MM.1S (cell line): Measurements from ENCODE around the gene DYNLRB1.

Source experiments
- DNase-seq: peaks from one replicate; pipeline ENCODE4 v3.0.0-alpha.2; 2015
- H2AFZ ChIP-seq: fragments of 300-600 bp; sonication (generic); 2 replicates; pipeline ENCODE4 v1.6.0; 2016; ENCODE audit warnings: antibody characterized with exemption, low read length
- H3F3A ChIP-seq: fragments of 300-600 bp; sonication (generic); 2 replicates; pipeline ENCODE4 v1.6.1; 2016; ENCODE audit warnings: mild to moderate bottlenecking, antibody characterized with exemption, low read length, moderate library complexity, mixed read lengths; ENCODE audit not compliant: insufficient read depth
- H3K27ac ChIP-seq: fragments of 300-600 bp; sonication (generic); 2 replicates; pipeline ENCODE4 v1.5.1; 2016; ENCODE audit warnings: mild to moderate bottlenecking, low read length
- H3K27me3 ChIP-seq: fragments of 300-600 bp; sonication (generic); replicated peaks from 2 replicates; pipeline ENCODE4 v1.6.0; 2016; ENCODE audit warnings: low read length; ENCODE audit not compliant: insufficient read depth
- H3K36me3 ChIP-seq: fragments of 300-600 bp; sonication (generic); replicated peaks from 2 replicates; pipeline ENCODE4 v1.6.1; 2016; ENCODE audit warnings: mild to moderate bottlenecking, low read length, mixed read lengths; ENCODE audit not compliant: insufficient read depth
- H3K4me1 ChIP-seq: fragments of 300-600 bp; sonication (generic); 2 replicates; pipeline ENCODE4 v1.6.1; 2016; ENCODE audit warnings: low read length, mixed read lengths
- H3K4me2 ChIP-seq: fragments of 300-600 bp; sonication (generic); 2 replicates; pipeline ENCODE4 v1.6.0; 2016; ENCODE audit warnings: low read depth, low read length
- H3K4me3 ChIP-seq: fragments of 300-600 bp; sonication (generic); 2 replicates; pipeline ENCODE4 v1.5.1; 2016; ENCODE audit warnings: low read length, mixed read lengths
- H3K79me2 ChIP-seq: fragments of 300-600 bp; sonication (generic); 2 replicates; pipeline ENCODE4 v1.6.1; 2016; ENCODE audit warnings: mixed run types, low read length, mixed read lengths
- H3K9ac ChIP-seq: fragments of 300-600 bp; sonication (generic); 2 replicates; pipeline ENCODE4 v1.6.1; 2016; ENCODE audit warnings: low read length, mixed read lengths
- H3K9me2 ChIP-seq: fragments of 300-600 bp; sonication (generic); replicated peaks from 2 replicates; pipeline ENCODE4 v1.6.1; 2016; ENCODE audit warnings: mild to moderate bottlenecking, low read length, mixed read lengths; ENCODE audit not compliant: insufficient read depth
- H3K9me3 ChIP-seq: fragments of 300-600 bp; sonication (generic); replicated peaks from 2 replicates; pipeline ENCODE4 v1.6.1; 2016; ENCODE audit warnings: mild to moderate bottlenecking, low read length, mixed read lengths; ENCODE audit not compliant: insufficient read depth
- H4K20me1 ChIP-seq: fragments of 300-600 bp; sonication (generic); 2 replicates; pipeline ENCODE4 v1.6.1; 2016; ENCODE audit warnings: mild to moderate bottlenecking, low read length, moderate library complexity, mixed read lengths; ENCODE audit not compliant: insufficient read depth
- EZH2 ChIP-seq: fragments of 300-600 bp; sonication (generic); optimal IDR thresholded peaks from 2 replicates; pipeline ENCODE3; 2017; ENCODE audit warnings: low read depth, mild to moderate bottlenecking, antibody characterized with exemption, low read length, mixed read lengths
- EZH2phosphoT487 ChIP-seq: fragments of 300-600 bp; sonication (generic); IDR thresholded peaks from 2 replicates; pipeline ENCODE4 v1.6.1; 2018; ENCODE audit warnings: antibody characterized with exemption, low read length
- TF ChIP-seq, protein P1 (sequence below): fragments of 300-600 bp; sonication (generic); IDR thresholded peaks from 2 replicates; pipeline ENCODE4 v1.5.1; 2016; ENCODE audit warnings: antibody characterized with exemption, low read length, mixed read lengths

DYNLRB1 gene

DNA sequence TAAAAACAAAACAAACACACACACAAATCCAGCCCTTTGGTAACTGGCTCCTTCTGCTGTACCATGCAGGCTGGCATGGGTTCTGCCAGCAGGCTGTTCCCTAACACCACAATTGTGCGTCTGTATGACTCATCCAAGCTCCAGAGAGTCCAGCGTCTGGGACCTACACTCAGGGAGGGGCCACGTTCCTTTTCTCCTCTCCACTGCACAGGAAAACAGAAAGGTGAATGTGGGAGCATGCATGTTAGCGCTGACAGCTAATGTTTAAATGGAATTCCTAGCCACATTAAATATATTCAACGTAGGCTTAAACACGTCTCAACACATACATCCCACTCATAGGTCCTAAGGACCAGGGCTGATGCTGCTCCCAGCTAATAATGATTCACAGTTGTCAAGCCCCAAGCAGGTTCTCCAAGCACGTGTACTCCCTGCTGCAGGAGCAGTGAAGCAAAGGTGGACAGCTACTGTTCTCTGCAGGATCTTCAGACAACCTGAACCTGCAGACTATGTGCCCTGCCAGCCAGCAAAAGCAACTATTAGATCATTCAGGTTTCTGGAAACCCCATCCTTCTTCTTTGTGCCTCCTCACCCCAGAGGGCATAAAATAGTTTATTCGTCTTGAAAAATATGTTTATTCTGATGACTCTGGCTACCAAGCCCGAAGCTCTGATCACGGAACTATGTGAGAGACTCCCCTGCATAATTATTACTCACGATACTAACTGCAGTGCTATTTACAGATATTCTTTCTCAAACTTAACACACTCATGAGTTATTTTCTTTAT, 63.2 kb downstream of the DYNLRB1 start:
- H3K36me3 ChIP-seq, result 0 out of 2 replicates have a peak, but pooled peaks cover 4% of the 10 kb centered on the region
- H3F3A ChIP-seq, result no peaks in the 10 kb centered on the region
- TF ChIP-seq, protein P1, sequence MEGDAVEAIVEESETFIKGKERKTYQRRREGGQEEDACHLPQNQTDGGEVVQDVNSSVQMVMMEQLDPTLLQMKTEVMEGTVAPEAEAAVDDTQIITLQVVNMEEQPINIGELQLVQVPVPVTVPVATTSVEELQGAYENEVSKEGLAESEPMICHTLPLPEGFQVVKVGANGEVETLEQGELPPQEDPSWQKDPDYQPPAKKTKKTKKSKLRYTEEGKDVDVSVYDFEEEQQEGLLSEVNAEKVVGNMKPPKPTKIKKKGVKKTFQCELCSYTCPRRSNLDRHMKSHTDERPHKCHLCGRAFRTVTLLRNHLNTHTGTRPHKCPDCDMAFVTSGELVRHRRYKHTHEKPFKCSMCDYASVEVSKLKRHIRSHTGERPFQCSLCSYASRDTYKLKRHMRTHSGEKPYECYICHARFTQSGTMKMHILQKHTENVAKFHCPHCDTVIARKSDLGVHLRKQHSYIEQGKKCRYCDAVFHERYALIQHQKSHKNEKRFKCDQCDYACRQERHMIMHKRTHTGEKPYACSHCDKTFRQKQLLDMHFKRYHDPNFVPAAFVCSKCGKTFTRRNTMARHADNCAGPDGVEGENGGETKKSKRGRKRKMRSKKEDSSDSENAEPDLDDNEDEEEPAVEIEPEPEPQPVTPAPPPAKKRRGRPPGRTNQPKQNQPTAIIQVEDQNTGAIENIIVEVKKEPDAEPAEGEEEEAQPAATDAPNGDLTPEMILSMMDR, result no peak
- TF ChIP-seq EZH2 (no peak), EZH2phosphoT487 (no peak)
- no peak overlapping the region for H2AFZ ChIP-seq
- no peak overlapping the region; the same call in 1 of the 2 replicates for H3K27ac ChIP-seq
- no peaks in the 10 kb centered on the region for H3K9me2 ChIP-seq
- DNase-seq, result no peak
- H4K20me1 ChIP-seq, result no peaks in the 10 kb centered on the region
- H3K27me3 ChIP-seq, result no peaks in the 10 kb centered on the region
- no peak overlapping the region for H3K4me2 ChIP-seq
- H3K79me2 ChIP-seq, result no peaks in the 10 kb centered on the region
- peaks cover 14% of the 10 kb centered on the region for H3K4me1 ChIP-seq
- no peaks in the 10 kb centered on the region for H3K9me3 ChIP-seq
- no peak overlapping the region for H3K9ac ChIP-seq
- no peak overlapping the region for H3K4me3 ChIP-seq

DNA sequence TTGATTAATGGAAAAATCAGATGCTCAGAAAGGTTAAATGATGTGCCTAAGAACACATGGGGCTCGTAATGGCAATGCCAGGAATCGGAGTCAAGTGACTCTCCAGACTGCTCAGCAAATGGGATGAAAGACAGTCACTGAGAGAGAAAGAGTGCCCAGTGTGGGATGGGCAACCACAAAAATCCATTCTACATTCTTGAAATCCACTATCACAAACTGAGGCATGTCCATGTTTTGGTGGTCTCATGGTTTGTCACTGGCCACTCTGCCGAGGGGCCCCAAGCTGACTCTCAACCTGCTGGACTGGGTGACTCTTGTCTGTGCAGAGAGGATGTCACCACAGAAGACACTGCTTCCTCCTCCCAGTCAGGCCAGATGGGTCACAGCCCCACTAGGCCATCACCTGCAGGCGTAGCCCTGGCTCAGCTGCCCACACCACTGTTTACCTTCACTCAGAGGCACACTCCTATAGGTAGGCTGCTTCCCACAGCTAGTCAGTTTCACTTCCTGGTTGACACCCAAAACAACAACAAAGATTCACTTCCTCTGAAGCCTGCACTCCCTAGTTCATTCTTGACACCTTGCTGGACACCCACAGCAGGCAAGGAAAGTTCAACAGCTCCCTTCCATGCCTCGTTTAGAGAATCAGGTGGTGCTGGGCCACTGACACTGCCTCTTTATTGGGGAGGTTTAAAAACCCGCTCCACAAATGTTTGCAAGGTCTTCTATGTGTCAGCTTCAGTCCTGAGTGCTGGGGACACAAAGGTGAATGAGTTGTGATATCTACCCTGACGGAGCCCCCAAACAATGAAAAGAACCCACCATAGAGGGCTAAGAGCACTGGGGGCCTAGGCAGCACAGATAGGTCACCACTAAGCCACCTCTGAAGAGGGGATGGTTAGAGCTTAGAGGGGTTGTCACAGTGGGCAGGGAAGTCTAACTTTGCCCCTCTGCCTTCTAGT, 64.0 kb downstream of the DYNLRB1 start:
- H2AFZ ChIP-seq, result no peak overlapping the region
- TF ChIP-seq, protein P1, result no peak
- no peak for TF ChIP-seq EZH2phosphoT487
- TF ChIP-seq EZH2, result no peak
- H3K27ac ChIP-seq, result peak overlapping the region; percentile 31; the same call in 1 of the 2 replicates
- no peaks in the 10 kb centered on the region for H3K9me3 ChIP-seq
- no peaks in the 10 kb centered on the region for H4K20me1 ChIP-seq
- no peaks in the 10 kb centered on the region for H3K79me2 ChIP-seq
- H3K4me2 ChIP-seq, result no peak overlapping the region
- H3K36me3 ChIP-seq, result 0 out of 2 replicates have a peak, but pooled peaks cover 4% of the 10 kb centered on the region
- peaks cover 14% of the 10 kb centered on the region for H3K4me1 ChIP-seq
- H3K27me3 ChIP-seq, result no peaks in the 10 kb centered on the region
- H3K4me3 ChIP-seq, result no peak overlapping the region
- DNase-seq, result peak; percentile 78
- no peaks in the 10 kb centered on the region for H3F3A ChIP-seq
- no peaks in the 10 kb centered on the region for H3K9me2 ChIP-seq
- no peak overlapping the region for H3K9ac ChIP-seq

DNA sequence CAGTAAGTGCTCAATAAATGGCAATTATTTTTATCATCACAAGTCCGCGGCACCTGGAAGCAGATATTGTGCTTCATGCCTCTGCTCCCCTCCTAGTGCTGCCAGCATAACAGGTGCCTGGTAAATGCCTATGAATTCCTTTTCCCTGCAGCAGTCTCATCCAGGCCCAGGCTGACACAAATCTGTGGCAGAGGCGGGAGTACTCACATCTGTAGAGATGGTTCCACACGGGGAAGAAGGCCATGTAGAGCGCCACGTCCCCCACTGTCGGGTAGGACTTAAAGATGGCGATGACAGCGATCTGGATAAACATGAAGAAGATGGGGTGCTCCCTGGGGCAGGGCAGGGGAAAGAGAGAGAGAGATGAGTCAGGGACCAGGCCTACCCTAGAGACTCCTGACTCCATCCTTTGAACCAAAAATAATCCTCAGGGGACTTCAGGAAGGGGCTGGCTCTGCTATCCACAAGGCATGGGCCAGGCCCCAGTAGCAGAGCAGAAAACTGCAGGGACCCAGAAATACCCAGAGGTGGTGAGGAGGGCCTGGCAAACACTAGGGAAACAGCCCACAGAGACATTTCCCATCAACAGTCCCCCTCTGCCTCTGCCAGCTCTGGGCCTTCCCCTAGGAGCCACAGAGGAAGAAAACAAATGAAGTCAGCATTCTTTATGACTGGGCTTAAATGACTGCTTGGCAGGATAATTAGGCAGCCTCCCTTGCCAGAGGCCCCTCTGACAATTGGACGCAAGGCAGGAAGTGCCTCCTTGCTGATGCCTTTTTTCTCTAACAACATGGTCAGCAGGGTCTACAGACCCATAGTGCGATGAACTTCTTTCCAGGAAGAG, 65.3 kb downstream of the DYNLRB1 start:
- Histone ChIP-seq H3K27me3 (no peaks in the 10 kb centered on the region), H2AFZ (no peak overlapping the region), H3K4me2 (no peak overlapping the region), H3K9me2 (no peaks in the 10 kb centered on the region), H3K4me1 (peaks cover 14% of the 10 kb centered on the region), H4K20me1 (no peaks in the 10 kb centered on the region), H3K36me3 (0 out of 2 replicates have a peak, but pooled peaks cover 4% of the 10 kb centered on the region), H3K9me3 (no peaks in the 10 kb centered on the region), H3K27ac (no peak overlapping the region), H3K9ac (no peak overlapping the region), H3K4me3 (no peak overlapping the region), H3F3A (no peaks in the 10 kb centered on the region), H3K79me2 (no peaks in the 10 kb centered on the region)
- TF ChIP-seq EZH2, result no peak
- TF ChIP-seq, protein P1, result no peak
- no peak for TF ChIP-seq EZH2phosphoT487
- DNase-seq, result no peak
